ENCODE data around the gene ST6GALNAC5. TPM values are rescaled to one million over a fixed set of nuclear protein-coding genes. Genes with fewer than 3 reads are reported as not detected.

The ST6GALNAC5 gene
- total RNA-seq, 5 donors from 2014 or later (not counting 1 experiment from before 2014, with no cell fraction given): not detected

DNA sequence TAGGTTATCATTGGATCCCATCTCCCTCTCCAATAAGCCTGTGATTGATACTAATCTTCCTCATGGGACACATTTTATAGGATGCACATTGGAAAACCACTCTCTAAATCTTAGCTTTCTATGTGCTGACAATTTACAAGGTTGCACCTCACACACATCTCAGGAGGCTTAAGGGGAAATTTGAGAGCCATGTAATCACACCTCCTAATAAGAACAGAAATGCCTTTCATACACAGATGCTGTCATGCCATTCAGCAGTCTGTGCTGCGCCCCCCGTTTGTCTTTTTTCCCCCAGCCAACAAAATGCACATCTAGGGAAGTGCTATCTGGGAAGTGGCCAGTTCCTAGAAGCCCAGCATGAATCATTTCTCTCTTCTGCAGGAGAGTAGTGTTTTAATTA lies 154.5 kb downstream of the ST6GALNAC5 start:
- Histone ChIP-seq H3K27me3 (replicated peaks in 1 of 2; ENCODE audit: control insufficient read depth in 2 of 2, extremely low read depth in 1 of 2, insufficient read depth in 2 of 2, low read length in 1 of 2) (peaks cover 0 to 13% of the 10 kb centered on the region in 2 experiments), H3K36me3 (ENCODE audit: control insufficient read depth in 2 of 2, extremely low read depth in 1 of 2, insufficient read depth in 1 of 2, low read length in 1 of 2) (no peaks in the 10 kb centered on the region), H3K9me3 (no peaks in the 10 kb centered on the region), H3K4me1 (ENCODE audit: control insufficient read depth in 1 of 2, extremely low read depth in 1 of 2, insufficient read depth in 2 of 2, low read length in 2 of 2) (no peaks in the 10 kb centered on the region), H3K27ac (ENCODE audit: low read length) (no peak overlapping the region), H3K4me3 (ENCODE audit: control insufficient read depth in 1 of 2, extremely low read depth in 1 of 2, low read length in 1 of 2) (no peak overlapping the region)
- WGBS (ENCODE audit: insufficient coverage): no CpG with 5 or more reads among the region's 2 CpGs
- H3K4me1 Mint-ChIP-seq: no peaks in the 10 kb centered on the region
- H3K36me3 Mint-ChIP-seq: no peaks in the 10 kb centered on the region
- ATAC-seq (replicated peaks in 1 of 4) (no peak), DNase-seq (no peak)
- no peak overlapping the region for H3K27ac Mint-ChIP-seq
- ChIA-PET POLR2A (no interaction called here), CTCF (no interaction called here)
- no peaks in the 10 kb centered on the region for H3K9me3 Mint-ChIP-seq
- H3K27me3 Mint-ChIP-seq: peaks cover 4 to 9% of the 10 kb centered on the region in 2 donors
- no peak overlapping the region for H3K4me3 Mint-ChIP-seq

GRCh38 chr1:77024500-77024899 lies 157.2 kb downstream of the ST6GALNAC5 start:
- H3K27ac Mint-ChIP-seq: no peak overlapping the region
- no peaks in the 10 kb centered on the region for H3K9me3 ChIP-seq
- no peak for ATAC-seq (replicated peaks in 1 of 4)
- H3K27me3 ChIP-seq (replicated peaks in 1 of 2; ENCODE audit: control insufficient read depth in 2 of 2, extremely low read depth in 1 of 2, insufficient read depth in 2 of 2, low read length in 1 of 2): peaks cover 0 to 13% of the 10 kb centered on the region in 2 experiments
- H3K4me1 Mint-ChIP-seq: no peaks in the 10 kb centered on the region
- CTCF ChIA-PET: no interaction called here
- H3K4me3 ChIP-seq (ENCODE audit: control insufficient read depth in 1 of 2, extremely low read depth in 1 of 2, low read length in 1 of 2): no peak overlapping the region
- no peaks in the 10 kb centered on the region for H3K36me3 ChIP-seq (ENCODE audit: control insufficient read depth in 2 of 2, extremely low read depth in 1 of 2, insufficient read depth in 1 of 2, low read length in 1 of 2)
- POLR2A ChIA-PET: no interaction called here
- WGBS (ENCODE audit: insufficient coverage): 74% methylated on average over 4 of the region's 4 CpGs
- no peak overlapping the region for H3K4me3 Mint-ChIP-seq
- H3K9me3 Mint-ChIP-seq: no peaks in the 10 kb centered on the region
- no peaks in the 10 kb centered on the region for H3K4me1 ChIP-seq (ENCODE audit: control insufficient read depth in 1 of 2, extremely low read depth in 1 of 2, insufficient read depth in 2 of 2, low read length in 2 of 2)
- peaks cover 8 to 19% of the 10 kb centered on the region in 2 donors for H3K27me3 Mint-ChIP-seq
- no peaks in the 10 kb centered on the region for H3K36me3 Mint-ChIP-seq
- H3K27ac ChIP-seq (ENCODE audit: low read length): no peak overlapping the region
- DNase-seq: no peak

GRCh38 chr1:77025599-77025998 lies 158.3 kb downstream of the ST6GALNAC5 start:
- H3K36me3 ChIP-seq (ENCODE audit: control insufficient read depth in 2 of 2, extremely low read depth in 1 of 2, insufficient read depth in 1 of 2, low read length in 1 of 2): no peaks in the 10 kb centered on the region
- H3K9me3 ChIP-seq: no peaks in the 10 kb centered on the region
- Mint-ChIP-seq H3K4me3 (no peak overlapping the region), H3K27me3 (peaks cover 8 to 26% of the 10 kb centered on the region in 2 donors), H3K4me1 (no peaks in the 10 kb centered on the region), H3K36me3 (no peaks in the 10 kb centered on the region), H3K27ac (no peak overlapping the region), H3K9me3 (no peaks in the 10 kb centered on the region)
- WGBS (ENCODE audit: insufficient coverage): 86% methylated on average over 1 of the region's 5 CpGs
- ATAC-seq (replicated peaks in 1 of 4) (no peak), DNase-seq (no peak)
- ChIA-PET POLR2A (no interaction called here), CTCF (no interaction called here)
- H3K27me3 ChIP-seq (replicated peaks in 1 of 2; ENCODE audit: control insufficient read depth in 2 of 2, extremely low read depth in 1 of 2, insufficient read depth in 2 of 2, low read length in 1 of 2): peaks cover 0 to 13% of the 10 kb centered on the region in 2 experiments
- H3K27ac ChIP-seq (ENCODE audit: low read length): no peak overlapping the region
- no peaks in the 10 kb centered on the region for H3K4me1 ChIP-seq (ENCODE audit: control insufficient read depth in 1 of 2, extremely low read depth in 1 of 2, insufficient read depth in 2 of 2, low read length in 2 of 2)
- no peak overlapping the region for H3K4me3 ChIP-seq (ENCODE audit: control insufficient read depth in 1 of 2, extremely low read depth in 1 of 2, low read length in 1 of 2)

GRCh38 chr1:77026135-77026534 lies 158.9 kb downstream of the ST6GALNAC5 start:
- no peak for ATAC-seq (replicated peaks in 1 of 4)
- no peaks in the 10 kb centered on the region for H3K36me3 Mint-ChIP-seq
- no CpG with 5 or more reads among the region's 2 CpGs for WGBS (ENCODE audit: insufficient coverage)
- no peaks in the 10 kb centered on the region for H3K4me1 ChIP-seq (ENCODE audit: control insufficient read depth in 1 of 2, extremely low read depth in 1 of 2, insufficient read depth in 2 of 2, low read length in 2 of 2)
- H3K27ac Mint-ChIP-seq: no peak overlapping the region
- no peak for DNase-seq
- no peaks in the 10 kb centered on the region for H3K9me3 ChIP-seq
- no peak overlapping the region for H3K4me3 Mint-ChIP-seq
- ChIA-PET POLR2A (no interaction called here), CTCF (no interaction called here)
- no peaks in the 10 kb centered on the region for H3K9me3 Mint-ChIP-seq
- H3K27me3 ChIP-seq (replicated peaks in 1 of 2; ENCODE audit: control insufficient read depth in 2 of 2, extremely low read depth in 1 of 2, insufficient read depth in 2 of 2, low read length in 1 of 2): peaks cover 0 to 13% of the 10 kb centered on the region in 2 experiments
- no peak overlapping the region for H3K4me3 ChIP-seq (ENCODE audit: control insufficient read depth in 1 of 2, extremely low read depth in 1 of 2, low read length in 1 of 2)
- H3K27me3 Mint-ChIP-seq: peaks cover 8 to 26% of the 10 kb centered on the region in 2 donors
- no peak overlapping the region for H3K27ac ChIP-seq (ENCODE audit: low read length)
- H3K4me1 Mint-ChIP-seq: no peaks in the 10 kb centered on the region
- H3K36me3 ChIP-seq (ENCODE audit: control insufficient read depth in 2 of 2, extremely low read depth in 1 of 2, insufficient read depth in 1 of 2, low read length in 1 of 2): no peaks in the 10 kb centered on the region

DNA sequence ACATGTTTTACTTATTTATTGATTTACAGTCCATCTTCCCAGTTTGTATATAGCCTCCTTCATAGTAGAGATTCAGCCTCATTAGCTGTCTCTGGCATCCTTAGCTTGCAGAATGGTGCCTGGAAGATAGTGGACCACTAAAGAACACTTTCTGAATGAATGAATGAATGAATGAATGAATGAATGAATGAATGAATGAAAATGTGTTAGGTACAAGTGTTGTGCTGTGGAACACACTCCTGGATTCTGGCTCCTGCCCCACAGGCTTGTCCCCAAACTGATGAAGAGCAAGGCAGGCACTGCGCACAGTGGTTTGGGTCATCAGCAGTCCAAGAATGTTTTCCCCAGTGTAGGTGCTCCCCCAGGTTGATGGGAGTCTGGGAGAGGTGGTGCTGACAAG lies 159.4 kb downstream of the ST6GALNAC5 start:
- WGBS (ENCODE audit: insufficient coverage): no CpG with 5 or more reads among the region's 1 CpG
- H3K27ac Mint-ChIP-seq: no peak overlapping the region

DNA sequence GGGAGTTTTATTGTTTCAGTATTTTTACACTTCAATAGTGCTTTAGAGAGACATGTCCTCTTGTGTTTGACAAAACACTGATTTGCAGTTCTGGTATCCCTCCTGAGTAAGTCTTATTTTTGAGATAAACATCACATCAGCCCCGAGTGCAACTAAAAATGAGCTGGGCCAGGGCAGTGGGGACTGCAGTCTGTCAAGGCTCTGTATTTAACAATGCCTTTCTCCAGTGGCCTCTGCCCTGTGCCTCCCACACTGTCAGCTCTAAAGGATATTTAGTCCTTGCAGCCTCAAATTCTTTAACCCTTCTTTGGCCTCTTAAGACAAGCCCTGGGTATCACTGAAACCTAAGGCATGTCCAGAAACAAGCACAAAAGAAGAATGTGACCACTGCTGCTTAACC lies 160.6 kb downstream of the ST6GALNAC5 start:
- no peaks in the 10 kb centered on the region for H3K4me1 Mint-ChIP-seq
- no peaks in the 10 kb centered on the region for H3K36me3 ChIP-seq (ENCODE audit: control insufficient read depth in 2 of 2, extremely low read depth in 1 of 2, insufficient read depth in 1 of 2, low read length in 1 of 2)

More for the DNA sequence above, 159.4 kb downstream of the ST6GALNAC5 start:
- ATAC-seq (replicated peaks in 1 of 4) (no peak), DNase-seq (no peak)
- Mint-ChIP-seq H3K9me3 (no peaks in the 10 kb centered on the region), H3K27me3 (peaks cover 10 to 27% of the 10 kb centered on the region in 2 donors), H3K4me1 (no peaks in the 10 kb centered on the region), H3K36me3 (no peaks in the 10 kb centered on the region), H3K4me3 (no peak overlapping the region)
- no peak overlapping the region for H3K4me3 ChIP-seq (ENCODE audit: control insufficient read depth in 1 of 2, extremely low read depth in 1 of 2, low read length in 1 of 2)
- no peaks in the 10 kb centered on the region for H3K9me3 ChIP-seq
- no peaks in the 10 kb centered on the region for H3K36me3 ChIP-seq (ENCODE audit: control insufficient read depth in 2 of 2, extremely low read depth in 1 of 2, insufficient read depth in 1 of 2, low read length in 1 of 2)
- H3K27ac ChIP-seq (ENCODE audit: low read length): no peak overlapping the region
- POLR2A ChIA-PET: no interaction called here
- CTCF ChIA-PET: no interaction called here
- H3K27me3 ChIP-seq (replicated peaks in 1 of 2; ENCODE audit: control insufficient read depth in 2 of 2, extremely low read depth in 1 of 2, insufficient read depth in 2 of 2, low read length in 1 of 2): peaks cover 0 to 13% of the 10 kb centered on the region in 2 experiments
- H3K4me1 ChIP-seq (ENCODE audit: control insufficient read depth in 1 of 2, extremely low read depth in 1 of 2, insufficient read depth in 2 of 2, low read length in 2 of 2): no peaks in the 10 kb centered on the region

More for the DNA sequence above, 160.6 kb downstream of the ST6GALNAC5 start:
- no peak overlapping the region for H3K4me3 Mint-ChIP-seq
- H3K4me3 ChIP-seq (ENCODE audit: control insufficient read depth in 1 of 2, extremely low read depth in 1 of 2, low read length in 1 of 2): no peak overlapping the region
- peaks cover 17 to 37% of the 10 kb centered on the region in 2 donors for H3K27me3 Mint-ChIP-seq
- H3K9me3 ChIP-seq: no peaks in the 10 kb centered on the region
- DNase-seq (no peak), ATAC-seq (replicated peaks in 1 of 4) (no peak)
- H3K27me3 ChIP-seq (replicated peaks in 1 of 2; ENCODE audit: control insufficient read depth in 2 of 2, extremely low read depth in 1 of 2, insufficient read depth in 2 of 2, low read length in 1 of 2): peaks cover 0 to 13% of the 10 kb centered on the region in 2 experiments
- no peaks in the 10 kb centered on the region for H3K36me3 Mint-ChIP-seq
- no peak overlapping the region for H3K27ac Mint-ChIP-seq
- no peaks in the 10 kb centered on the region for H3K4me1 ChIP-seq (ENCODE audit: control insufficient read depth in 1 of 2, extremely low read depth in 1 of 2, insufficient read depth in 2 of 2, low read length in 2 of 2)
- POLR2A ChIA-PET: no interaction called here
- H3K9me3 Mint-ChIP-seq: no peaks in the 10 kb centered on the region
- H3K27ac ChIP-seq (ENCODE audit: low read length): no peak overlapping the region
- WGBS (ENCODE audit: insufficient coverage): 80% methylated on average over 1 of the region's 1 CpG
- CTCF ChIA-PET: no interaction called here
